Measurements from ENCODE around the gene TOMM6. TPM values are rescaled to one million over a fixed set of nuclear protein-coding genes. Genes with fewer than 3 reads are reported as not detected.
"Not testable (repeated sequence)": the region's sequence is repeated elsewhere in the genome, so short reads cannot be mapped to it uniquely, and the experiment has no call there.

TOMM6 gene
- polyA plus RNA-seq, 3 donors: 199 to 246 (median 231) TPM

DNA sequence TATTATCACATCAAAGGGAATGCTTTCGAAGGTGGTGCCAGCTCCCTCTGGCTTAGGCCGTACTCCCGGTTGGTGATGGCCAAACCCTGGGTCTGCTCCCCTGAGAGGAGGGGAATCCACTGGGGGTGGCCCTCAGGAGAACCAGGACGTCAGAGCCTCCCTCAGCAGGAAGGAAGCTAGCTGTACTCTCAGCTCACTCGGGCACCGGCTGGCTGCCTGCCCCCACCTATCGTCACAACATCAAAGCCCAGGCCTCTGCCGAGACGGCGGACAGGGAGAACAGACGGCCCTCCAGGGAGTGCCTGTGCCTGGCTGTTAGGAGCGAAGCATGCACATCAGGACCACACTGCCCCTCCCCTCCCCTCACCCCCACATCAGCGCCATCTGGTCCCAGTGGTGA is 31.1 kb upstream of the TOMM6 start:
- no peak for DNase-seq (ENCODE audit: extremely low read depth in 1 of 11, low read depth in 9 of 11, low spot score in 4 of 11)

- no peak for DNase-seq (ENCODE audit: extremely low read depth in 1 of 11, low read depth in 9 of 11, low spot score in 4 of 11)
These were observed 30.2 kb upstream of the TOMM6 start for GRCh38 chr6:41757271-41757670.

GRCh38 chr6:41757931-41758640 is 29.4 kb upstream of the TOMM6 start:
- DNase-seq (ENCODE audit: extremely low read depth in 1 of 11, low read depth in 9 of 11, low spot score in 4 of 11): no peak

GRCh38 chr6:41758641-41759035 is 28.9 kb upstream of the TOMM6 start:
- no peak for DNase-seq (ENCODE audit: extremely low read depth in 1 of 11, low read depth in 9 of 11, low spot score in 4 of 11)

GRCh38 chr6:41759106-41759904 is 28.2 kb upstream of the TOMM6 start:
- no peak for DNase-seq (ENCODE audit: extremely low read depth in 1 of 11, low read depth in 9 of 11, low spot score in 4 of 11)

DNA sequence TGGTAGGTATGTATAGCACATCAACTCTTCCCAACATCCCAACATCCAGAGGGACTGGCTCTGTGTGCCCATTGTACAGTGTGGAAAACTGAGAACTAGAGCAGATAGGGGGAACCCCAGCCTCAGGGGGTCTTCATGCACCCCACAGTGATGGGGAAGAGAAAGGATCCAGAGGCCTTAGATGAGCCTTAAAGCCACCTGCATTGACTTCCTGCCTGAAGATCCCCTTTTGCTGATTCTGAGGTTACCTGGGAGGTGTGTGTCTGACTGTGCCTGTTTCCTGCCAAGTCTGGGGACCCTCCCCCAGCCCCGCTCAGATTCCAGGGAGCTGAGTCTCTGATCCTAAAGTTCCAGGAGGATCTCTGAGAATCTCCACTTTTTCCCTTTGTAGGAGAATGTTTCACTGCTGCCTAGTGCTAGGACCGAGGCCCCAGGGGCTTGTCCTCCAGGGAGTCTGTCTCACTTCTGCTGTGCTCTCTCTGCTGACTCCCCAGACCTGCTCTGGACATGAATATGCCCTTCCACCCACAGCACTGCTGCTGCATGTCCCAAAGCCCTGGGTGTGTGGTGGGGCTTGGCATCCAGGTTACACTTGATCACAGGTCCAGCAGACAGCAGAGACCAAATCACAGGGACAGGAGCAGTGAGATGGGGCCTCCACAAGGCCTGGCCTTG is 27.5 kb upstream of the TOMM6 start:
- no peak for DNase-seq (ENCODE audit: extremely low read depth in 1 of 11, low read depth in 9 of 11, low spot score in 4 of 11)

GRCh38 chr6:41763470-41763869 is 24.0 kb upstream of the TOMM6 start:
- DNase-seq (ENCODE audit: extremely low read depth in 1 of 11, low read depth in 9 of 11, low spot score in 4 of 11): no peak

GRCh38 chr6:41766043-41766664 is 21.3 kb upstream of the TOMM6 start:
- not testable (repeated sequence) for DNase-seq (ENCODE audit: extremely low read depth in 1 of 11, low read depth in 9 of 11, low spot score in 4 of 11)

GRCh38 chr6:41767112-41767833 is 20.2 kb upstream of the TOMM6 start:
- no peak for DNase-seq (ENCODE audit: extremely low read depth in 1 of 11, low read depth in 9 of 11, low spot score in 4 of 11)

DNA sequence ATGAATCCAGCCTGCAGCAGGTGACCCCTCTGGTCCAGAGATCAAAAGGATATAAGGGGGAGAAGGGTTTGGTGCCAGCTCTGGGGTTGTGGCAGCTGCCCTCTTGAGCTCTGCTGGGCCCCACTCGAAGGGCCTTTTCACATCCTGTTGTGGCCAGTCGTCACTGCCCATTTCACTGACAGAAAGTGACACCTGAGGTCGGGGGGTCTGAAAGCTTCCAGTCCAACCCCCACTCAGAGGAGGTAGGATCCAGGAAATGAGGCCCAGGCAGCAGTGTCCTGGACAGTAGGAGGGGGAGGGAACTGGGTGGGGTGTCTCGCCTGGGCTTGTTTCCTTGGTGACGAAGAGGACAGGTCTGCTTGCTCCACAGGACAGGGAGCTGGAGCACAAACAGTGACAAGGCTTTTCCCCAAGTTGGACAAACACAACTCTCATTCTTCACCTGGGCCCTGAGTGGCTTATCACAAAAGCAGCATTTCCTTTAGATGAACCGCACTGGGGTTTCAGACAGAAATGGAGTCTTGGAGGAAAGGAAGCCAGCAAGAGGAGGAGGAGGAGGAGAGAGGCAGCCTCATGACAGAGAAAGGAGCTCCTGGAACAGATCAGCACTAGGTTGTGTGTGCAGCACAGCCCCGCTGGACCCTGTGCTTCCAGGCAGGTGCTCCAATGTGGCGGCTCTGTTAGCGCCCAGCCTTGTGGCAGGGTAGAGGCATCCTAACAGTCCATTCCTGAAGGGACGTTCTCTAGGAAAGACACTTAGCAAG is 18.8 kb upstream of the TOMM6 start:
- DNase-seq (ENCODE audit: extremely low read depth in 1 of 11, low read depth in 9 of 11, low spot score in 4 of 11): no peak

- no peak for DNase-seq (ENCODE audit: extremely low read depth in 1 of 11, low read depth in 9 of 11, low spot score in 4 of 11)
These were observed 18.1 kb upstream of the TOMM6 start for GRCh38 chr6:41769376-41769775.

DNA sequence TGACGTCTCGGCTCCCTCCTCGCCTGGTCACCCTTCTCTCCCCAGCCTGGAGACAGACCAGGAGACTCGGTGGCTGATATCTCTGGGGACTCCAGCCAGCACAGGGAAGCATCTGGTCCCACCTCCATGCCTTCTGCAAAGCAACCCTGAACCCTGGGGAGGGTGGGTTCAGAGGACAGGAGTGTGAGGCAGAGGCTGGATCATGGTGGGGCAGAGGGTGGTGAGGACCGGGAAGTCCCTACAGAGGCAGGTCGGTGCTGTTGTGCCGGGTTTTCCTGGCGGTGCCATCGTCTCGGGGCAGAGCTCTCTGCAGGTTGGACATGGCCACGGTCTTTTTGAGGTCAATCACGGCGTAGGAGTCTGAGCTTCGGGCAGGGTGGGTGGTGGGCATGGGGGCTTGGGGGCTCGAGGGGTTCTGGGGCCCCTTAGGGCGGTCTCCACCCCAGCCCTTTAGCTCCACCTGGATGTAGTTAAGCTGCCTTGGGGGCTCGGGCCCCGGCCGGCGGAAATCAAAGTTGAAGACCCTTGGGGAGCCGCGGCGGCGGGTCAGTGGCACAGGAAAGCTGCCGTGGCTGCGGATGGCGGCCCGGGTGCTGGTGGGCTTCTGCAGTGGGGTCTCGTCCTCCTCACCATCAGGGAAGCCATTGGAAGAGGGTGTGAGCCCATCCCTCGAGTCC is 17.0 kb upstream of the TOMM6 start:
- DNase-seq (ENCODE audit: extremely low read depth in 1 of 11, low read depth in 9 of 11, low spot score in 4 of 11): no peak

DNA sequence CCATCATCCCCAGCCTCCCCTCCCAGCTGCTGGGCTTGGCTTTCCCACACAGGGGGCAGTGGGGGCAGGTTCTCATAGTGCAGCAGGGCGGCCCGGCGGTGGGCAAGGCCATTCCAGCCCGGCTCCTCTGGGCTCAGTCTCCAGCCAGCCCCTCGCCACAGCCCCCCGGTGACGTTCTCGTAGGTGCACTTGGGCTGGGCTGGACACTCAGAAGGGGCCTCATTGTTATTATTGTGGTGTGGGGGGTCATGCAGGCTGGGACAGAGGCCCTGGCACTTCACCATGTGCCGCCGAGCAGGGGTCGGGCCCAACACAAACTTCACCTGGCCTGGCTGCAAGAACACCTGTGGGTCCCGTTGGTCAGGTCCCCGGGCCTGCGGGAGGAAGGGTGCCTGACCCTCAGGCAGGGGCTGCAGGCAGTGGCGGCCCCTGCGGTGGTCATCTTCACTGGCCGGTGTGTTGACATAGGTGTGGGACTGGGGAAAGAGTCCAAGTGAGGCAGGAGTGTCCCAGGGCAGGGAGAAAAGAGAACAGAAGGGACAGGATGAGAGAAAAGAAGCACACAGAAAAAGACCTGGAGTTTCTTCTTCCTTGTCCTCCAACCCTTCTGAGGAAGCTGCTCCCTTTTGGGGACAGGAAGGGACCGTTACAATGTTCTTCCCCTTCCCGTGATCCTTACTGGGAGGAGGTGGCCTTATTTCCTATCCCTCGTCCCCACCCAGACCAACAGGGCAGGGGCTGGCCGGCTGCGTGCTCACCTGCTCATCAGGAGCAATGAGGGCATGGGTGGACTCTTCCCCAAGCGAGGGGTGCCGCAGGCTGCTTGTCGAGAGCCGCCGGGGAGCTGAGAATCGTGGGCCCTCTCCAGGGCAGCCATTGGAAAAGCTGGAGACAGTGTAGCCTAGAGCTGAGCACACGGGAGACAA is 16.2 kb upstream of the TOMM6 start:
- DNase-seq (ENCODE audit: extremely low read depth in 1 of 11, low read depth in 9 of 11, low spot score in 4 of 11): no peak

DNA sequence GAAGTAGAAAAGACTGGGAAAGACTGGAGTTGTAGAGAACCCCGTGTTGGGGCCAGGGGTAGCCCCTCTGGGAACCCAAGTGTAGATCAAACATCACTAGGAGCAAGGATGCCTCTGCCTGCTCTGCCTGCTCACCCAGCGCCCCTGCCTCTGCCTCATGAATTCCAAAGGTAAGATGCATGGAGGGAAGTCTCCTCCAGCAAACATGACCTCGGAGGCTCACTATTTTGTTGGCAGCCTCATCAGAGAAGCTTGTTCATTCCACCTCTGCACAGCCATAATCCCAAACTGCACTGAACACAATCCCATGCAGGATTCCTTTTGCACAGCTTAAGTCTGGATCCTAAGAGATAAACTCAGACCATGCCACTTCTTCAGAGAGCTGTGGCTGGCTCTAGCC is 12.7 kb upstream of the TOMM6 start:
- DNase-seq (ENCODE audit: extremely low read depth in 1 of 11, low read depth in 9 of 11, low spot score in 4 of 11): no peak

GRCh38 chr6:41775293-41775882 is 12.1 kb upstream of the TOMM6 start:
- no peak for DNase-seq (ENCODE audit: extremely low read depth in 1 of 11, low read depth in 9 of 11, low spot score in 4 of 11)

- no peak for DNase-seq (ENCODE audit: extremely low read depth in 1 of 11, low read depth in 9 of 11, low spot score in 4 of 11)
These were observed 9.8 kb upstream of the TOMM6 start for GRCh38 chr6:41777551-41778285.

All from renal cortex interstitium (tissue), 11 donors.